HEK293 (cell line): ENCODE data around the gene CMIP.

ENCODE experiments used
- CTCF ChIP-seq: fragments of 450-650 bp; formaldehyde crosslinking; IDR thresholded peaks from 2 replicates; pipeline ENCODE4 v1.5.1; 2016; ENCODE audit warnings: missing biosample characterization, missing genetic modification characterization
- SP2 ChIP-seq: fragments of 450-650 bp; formaldehyde crosslinking; IDR thresholded peaks from 2 replicates; pipeline ENCODE4 v1.5.1; 2016; ENCODE audit warnings: missing biosample characterization, missing genetic modification characterization
- SP7 ChIP-seq: fragments of 450-650 bp; formaldehyde crosslinking; IDR thresholded peaks from 2 replicates; pipeline ENCODE4 v1.5.1; 2016; ENCODE audit warnings: missing biosample characterization, missing genetic modification characterization
- YY1 ChIP-seq: fragments of 450-650 bp; formaldehyde crosslinking; IDR thresholded peaks from 2 replicates; pipeline ENCODE4 v1.5.1; 2018; ENCODE audit warnings: missing biosample characterization, missing genetic modification characterization
- ZFP69B ChIP-seq: fragments of 450-650 bp; formaldehyde crosslinking; IDR thresholded peaks from 2 replicates; pipeline ENCODE4 v1.5.1; 2016; ENCODE audit warnings: missing biosample characterization, missing genetic modification characterization
- ZNF121 ChIP-seq: fragments of 450-650 bp; formaldehyde crosslinking; IDR thresholded peaks from 2 replicates; pipeline ENCODE4 v1.5.1; 2016; ENCODE audit warnings: missing biosample characterization, missing genetic modification characterization
- ZNF24 ChIP-seq: fragments of 450-650 bp; formaldehyde crosslinking; IDR thresholded peaks from 2 replicates; pipeline ENCODE4 v1.5.1; 2016; ENCODE audit warnings: missing biosample characterization, missing genetic modification characterization
- ZNF280D ChIP-seq: fragments of 450-650 bp; formaldehyde crosslinking; IDR thresholded peaks from 2 replicates; pipeline ENCODE4 v1.5.1; 2016; ENCODE audit warnings: missing biosample characterization, missing genetic modification characterization
- ZNF398 ChIP-seq: fragments of 450-650 bp; formaldehyde crosslinking; IDR thresholded peaks from 2 replicates; pipeline ENCODE4 v1.5.1; 2017; ENCODE audit warnings: missing biosample characterization, missing genetic modification characterization
- ZNF561 ChIP-seq: fragments of 450-650 bp; IDR thresholded peaks from 2 replicates; pipeline ENCODE4 v1.5.1; 2018; ENCODE audit warnings: missing biosample characterization, missing genetic modification characterization, borderline replicate concordance
- ZNF776 ChIP-seq: fragments of 450-650 bp; formaldehyde crosslinking; IDR thresholded peaks from 2 replicates; pipeline ENCODE4 v1.5.0; 2017; ENCODE audit warnings: missing biosample characterization, missing genetic modification characterization, borderline replicate concordance

GRCh38 chr16:81665588-81665987 is 221.0 kb downstream of the CMIP start:
- TF ChIP-seq YY1 (tag by site-specific recombination) = no peak
- TF ChIP-seq SP2 (tag by site-specific recombination) = no peak
- TF ChIP-seq ZNF776 (tag by site-specific recombination) = no peak
- no peak for TF ChIP-seq CTCF (tag by site-specific recombination)
- no peak for TF ChIP-seq ZFP69B (tag by site-specific recombination)
- no peak for TF ChIP-seq ZNF561
- no peak for TF ChIP-seq ZNF398 (tag by site-specific recombination)
- no peak for TF ChIP-seq ZNF121 (tag by site-specific recombination)
- TF ChIP-seq SP7 (tag by site-specific recombination) = no peak
- no peak for TF ChIP-seq ZNF280D (tag by site-specific recombination)
- TF ChIP-seq ZNF24 (tag by site-specific recombination) = no peak
